Testis (tissue), 2 donors: ENCODE measurements around the gene IGSF9B.

Source experiments
- CTCF ChIP-seq, 3 experiments: fragments of 450-650 bp in 2 of 3; fragments of 200-600 bp in 1 of 3; sonication (generic) in 1 of 3; IDR thresholded peaks; one replicate each; pipeline ENCODE4 v1.5.1; 2016 to 2019; ENCODE audit warnings: antibody characterized with exemption in 3 of 3, mild to moderate bottlenecking in 2 of 3, moderate library complexity in 1 of 3
- POLR2A ChIP-seq: fragments of 450-650 bp; IDR thresholded peaks from one replicate; pipeline ENCODE4 v1.6.1; 2017; ENCODE audit warnings: antibody characterized with exemption, mild to moderate bottlenecking, moderate library complexity

- no peak for TF ChIP-seq CTCF (IDR thresholded peaks at IDR 0.05)
- TF ChIP-seq POLR2A = no peak
Observed at GRCh38 chr11:133977067-133977677, 20.4 kb upstream of the IGSF9B start.
